Neural cell (in vitro differentiated cells): Measurements from ENCODE around the gene ADGRL1.
"Not testable (repeated sequence)": the region's sequence is repeated elsewhere in the genome, so short reads cannot be mapped to it uniquely, and the experiment has no call there.

Experiments used
- CTCF ChIP-seq: fragments of 450-650 bp; IDR thresholded peaks from 2 replicates; pipeline ENCODE4 v1.5.1; 2014; ENCODE audit warnings: antibody characterized with exemption, mild to moderate bottlenecking, moderate library complexity; ENCODE audit not compliant: poor library complexity, severe bottlenecking
- EP300 ChIP-seq: fragments of 450-650 bp; conservative IDR thresholded peaks from 2 replicates; pipeline ENCODE4 v1.6.1; 2014; ENCODE audit warnings: antibody characterized with exemption, mild to moderate bottlenecking, moderate library complexity; ENCODE audit not compliant: poor library complexity, severe bottlenecking
- EZH2 ChIP-seq: fragments of 200-600, 300-800 bp; shearing (Covaris generic), sonication (generic); IDR thresholded peaks from 2 replicates; pipeline ENCODE4 v1.6.1; 2014; ENCODE audit warnings: antibody characterized with exemption, low read length, borderline replicate concordance, mild to moderate bottlenecking; ENCODE audit not compliant: insufficient read depth, poor library complexity, severe bottlenecking
- MXI1 ChIP-seq: fragments of 450-650 bp; conservative IDR thresholded peaks from 2 replicates; pipeline ENCODE4 v1.6.1; 2014; ENCODE audit warnings: antibody characterized with exemption, mild to moderate bottlenecking; ENCODE audit not compliant: poor library complexity, severe bottlenecking
- POLR2AphosphoS5 ChIP-seq: IDR thresholded peaks from 2 replicates; pipeline ENCODE4 v1.6.1; 2012
- RAD21 ChIP-seq: fragments of 450-650 bp; conservative IDR thresholded peaks from 2 replicates; pipeline ENCODE4 v1.6.1; 2014; ENCODE audit warnings: antibody characterized with exemption, mild to moderate bottlenecking, moderate library complexity
- REST ChIP-seq: IDR thresholded peaks from 2 replicates; pipeline ENCODE4 v1.6.1; 2012; ENCODE audit warnings: borderline replicate concordance
- SMC3 ChIP-seq: fragments of 450-650 bp; conservative IDR thresholded peaks from 2 replicates; pipeline ENCODE4 v1.6.1; 2014; ENCODE audit warnings: antibody characterized with exemption, mild to moderate bottlenecking, moderate library complexity; ENCODE audit not compliant: poor library complexity
- TAF1 ChIP-seq: IDR thresholded peaks from 2 replicates; pipeline ENCODE4 v1.6.1; 2012; ENCODE audit warnings: low read depth

DNA sequence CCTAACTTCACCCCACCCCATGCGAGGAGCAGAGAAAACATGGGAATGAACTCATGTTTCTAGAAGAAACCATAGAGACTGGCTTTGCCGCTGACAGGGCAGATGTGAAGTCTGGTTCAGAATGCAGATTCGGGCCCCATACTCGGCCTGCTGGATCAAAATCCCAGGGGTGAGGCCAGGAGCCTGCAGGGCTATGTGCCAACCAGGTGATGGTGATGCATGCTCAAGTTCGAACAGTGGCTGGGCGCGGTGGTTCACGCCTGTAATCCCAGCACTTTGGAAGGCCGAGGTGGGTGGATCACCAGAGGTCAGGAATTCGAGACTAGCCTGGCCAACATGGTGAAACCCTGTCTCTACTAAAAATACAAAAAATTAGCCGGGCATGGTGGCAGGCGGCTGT, 24.8 kb downstream of the ADGRL1 start:
- not testable (repeated sequence) for TF ChIP-seq CTCF, POLR2AphosphoS5, EP300, EZH2, RAD21, REST, MXI1, SMC3, TAF1
